DOHH2 (cell line): ENCODE measurements around the gene RHD.
"Not testable (repeated sequence)": the region's sequence is repeated elsewhere in the genome, so short reads cannot be mapped to it uniquely, and the experiment has no call there.

Experiments used
- H3F3A ChIP-seq: fragments of 200-600 bp; sonication (generic), shearing (Covaris generic); 2 replicates; pipeline ENCODE4 v1.6.0; 2016; ENCODE audit warnings: antibody characterized with exemption, mild to moderate bottlenecking; ENCODE audit not compliant: control insufficient read depth, insufficient read depth
- H3K27ac ChIP-seq: fragments of 200-600 bp; sonication (generic); 2 replicates; pipeline ENCODE4 v1.5.1; 2014; ENCODE audit warnings: low read depth, mild to moderate bottlenecking, low read length, moderate library complexity
- H3K27me3 ChIP-seq: fragments of 200-600 bp; sonication (generic); 2 replicates; pipeline ENCODE4 v1.6.1; 2014; ENCODE audit warnings: mild to moderate bottlenecking, low read length, mixed read lengths; ENCODE audit not compliant: control insufficient read depth
- H3K36me3 ChIP-seq: fragments of 200-600 bp; sonication (generic); 2 replicates; pipeline ENCODE4 v1.6.1; 2014; ENCODE audit warnings: mild to moderate bottlenecking, low read length, moderate library complexity, mixed read lengths; ENCODE audit not compliant: control insufficient read depth
- H3K4me1 ChIP-seq: fragments of 200-600 bp; sonication (generic); 2 replicates; pipeline ENCODE4 v1.6.1; 2014; ENCODE audit warnings: mild to moderate bottlenecking, low read length, mixed read lengths; ENCODE audit not compliant: control insufficient read depth
- H3K4me2 ChIP-seq: fragments of 200-600 bp; sonication (generic); 2 replicates; pipeline ENCODE4 v1.6.0; 2014; ENCODE audit warnings: mild to moderate bottlenecking, low read length, moderate library complexity
- H3K4me3 ChIP-seq: fragments of 200-600 bp; sonication (generic); 2 replicates; pipeline ENCODE4 v1.5.1; 2014; ENCODE audit warnings: mild to moderate bottlenecking, low read length, mixed read lengths
- H3K79me2 ChIP-seq: fragments of 200-600 bp; sonication (generic); 2 replicates; pipeline ENCODE4 v1.6.1; 2014; ENCODE audit warnings: mild to moderate bottlenecking, low read length, mixed read lengths; ENCODE audit not compliant: control insufficient read depth
- H3K9me2 ChIP-seq: fragments of 200-600 bp; sonication (generic); replicated peaks from 2 replicates; pipeline ENCODE4 v1.6.1; 2014; ENCODE audit warnings: mild to moderate bottlenecking, low read length, mixed read lengths; ENCODE audit not compliant: control insufficient read depth
- H3K9me3 ChIP-seq: fragments of 200-600 bp; sonication (generic); 2 replicates; pipeline ENCODE4 v1.6.1; 2014; ENCODE audit warnings: antibody characterized with exemption, low read length, mixed read lengths; ENCODE audit not compliant: control insufficient read depth, insufficient read depth
- H4K20me1 ChIP-seq: fragments of 200-600 bp; sonication (generic); 2 replicates; pipeline ENCODE4 v1.6.0; 2014; ENCODE audit warnings: low read depth, mild to moderate bottlenecking, antibody characterized with exemption, low read length, moderate library complexity; ENCODE audit not compliant: control insufficient read depth, insufficient read depth

RHD gene

GRCh38 chr1:25328791-25329185 lies 56.5 kb downstream of the RHD start:
- not testable (repeated sequence) for H3F3A ChIP-seq, H3K36me3 ChIP-seq, H3K4me1 ChIP-seq, H3K9me2 ChIP-seq, H3K4me3 ChIP-seq, H3K9me3 ChIP-seq, H3K27me3 ChIP-seq, H3K79me2 ChIP-seq, H3K4me2 ChIP-seq, H4K20me1 ChIP-seq, H3K27ac ChIP-seq

- not testable (repeated sequence) for H3K4me3 ChIP-seq, H3K27me3 ChIP-seq, H3K27ac ChIP-seq, H3K4me2 ChIP-seq, H3K4me1 ChIP-seq, H3K9me3 ChIP-seq, H3F3A ChIP-seq, H3K36me3 ChIP-seq, H3K79me2 ChIP-seq, H3K9me2 ChIP-seq, H4K20me1 ChIP-seq
Observed at GRCh38 chr1:25329336-25329735, 57.0 kb downstream of the RHD start.

- not testable (repeated sequence) for H3F3A ChIP-seq, H3K27me3 ChIP-seq, H3K4me1 ChIP-seq, H3K9me2 ChIP-seq, H3K4me3 ChIP-seq, H3K4me2 ChIP-seq, H3K27ac ChIP-seq, H3K36me3 ChIP-seq, H3K9me3 ChIP-seq, H3K79me2 ChIP-seq, H4K20me1 ChIP-seq
Observed at GRCh38 chr1:25329950-25330349, 57.6 kb downstream of the RHD start.

- H3K4me3 ChIP-seq, result peak overlapping the region; percentile 92
- peak overlapping the region; percentile 21; the same call in 1 of the 2 replicates for H3K27ac ChIP-seq
- H3F3A ChIP-seq, H3K36me3 ChIP-seq, H3K27me3 ChIP-seq, H3K9me2 ChIP-seq, H3K9me3 ChIP-seq, H4K20me1 ChIP-seq: not testable (repeated sequence)
- H3K79me2 ChIP-seq, result peaks cover 42% of the 10 kb centered on the region
- peak overlapping the region; percentile 87 for H3K4me2 ChIP-seq
- peaks cover 15% of the 10 kb centered on the region for H3K4me1 ChIP-seq
Observed at GRCh38 chr1:25336922-25337354, 64.6 kb downstream of the RHD start.

- Histone ChIP-seq H3K4me3 (peak overlapping the region; percentile 92), H3K4me1 (peaks cover 15% of the 10 kb centered on the region), H3K36me3 (peaks cover 13% of the 10 kb centered on the region), H3K27ac (peak overlapping the region; percentile 76), H3K79me2 (peaks cover 49% of the 10 kb centered on the region), H3K4me2 (peak overlapping the region; percentile 87)
- H3F3A ChIP-seq, H3K27me3 ChIP-seq, H3K9me3 ChIP-seq, H4K20me1 ChIP-seq, H3K9me2 ChIP-seq: not testable (repeated sequence)
Observed at GRCh38 chr1:25337483-25338187, 65.3 kb downstream of the RHD start.
